ENCODE measurements around the gene SKP1. TPM values are rescaled to one million over a fixed set of nuclear protein-coding genes. Genes with fewer than 3 reads are reported as not detected.

Gene SKP1
- total RNA-seq, 3 donors from 2014 or later = 241 to 316 (median 281) TPM

DNA sequence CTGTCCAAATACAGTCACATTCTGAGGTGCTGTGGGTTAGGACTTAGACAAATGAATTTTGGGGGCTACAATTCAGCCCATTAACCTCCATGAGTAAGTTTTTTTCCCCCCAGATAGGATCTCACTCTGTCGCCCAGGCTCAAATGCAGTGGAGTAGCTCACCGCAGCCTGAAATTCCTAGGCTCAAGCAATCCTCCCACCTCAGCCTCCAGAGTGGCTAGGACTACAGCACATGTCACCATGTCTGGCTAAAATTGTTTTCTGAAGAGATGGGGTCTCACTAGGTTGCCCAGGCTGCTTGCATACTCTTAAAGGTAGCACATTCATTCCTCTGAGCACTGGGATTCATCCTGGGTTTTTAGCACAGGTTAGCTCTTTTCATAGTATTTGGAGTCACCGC, 26.9 kb upstream of the SKP1 start:
- no peaks in the 10 kb centered on the region for H3K4me1 ChIP-seq (ENCODE audit: low read depth)
- TF ChIP-seq, protein P1, sequence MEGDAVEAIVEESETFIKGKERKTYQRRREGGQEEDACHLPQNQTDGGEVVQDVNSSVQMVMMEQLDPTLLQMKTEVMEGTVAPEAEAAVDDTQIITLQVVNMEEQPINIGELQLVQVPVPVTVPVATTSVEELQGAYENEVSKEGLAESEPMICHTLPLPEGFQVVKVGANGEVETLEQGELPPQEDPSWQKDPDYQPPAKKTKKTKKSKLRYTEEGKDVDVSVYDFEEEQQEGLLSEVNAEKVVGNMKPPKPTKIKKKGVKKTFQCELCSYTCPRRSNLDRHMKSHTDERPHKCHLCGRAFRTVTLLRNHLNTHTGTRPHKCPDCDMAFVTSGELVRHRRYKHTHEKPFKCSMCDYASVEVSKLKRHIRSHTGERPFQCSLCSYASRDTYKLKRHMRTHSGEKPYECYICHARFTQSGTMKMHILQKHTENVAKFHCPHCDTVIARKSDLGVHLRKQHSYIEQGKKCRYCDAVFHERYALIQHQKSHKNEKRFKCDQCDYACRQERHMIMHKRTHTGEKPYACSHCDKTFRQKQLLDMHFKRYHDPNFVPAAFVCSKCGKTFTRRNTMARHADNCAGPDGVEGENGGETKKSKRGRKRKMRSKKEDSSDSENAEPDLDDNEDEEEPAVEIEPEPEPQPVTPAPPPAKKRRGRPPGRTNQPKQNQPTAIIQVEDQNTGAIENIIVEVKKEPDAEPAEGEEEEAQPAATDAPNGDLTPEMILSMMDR (IDR thresholded peaks at IDR 0.05) = no peak
- no peaks in the 10 kb centered on the region for H3K36me3 ChIP-seq (ENCODE audit: low read depth)
- no peak overlapping the region for H3K4me3 ChIP-seq
- no peak for DNase-seq
- ATAC-seq = no peak
- intact Hi-C loops (cut with DNase I, micrococcal nuclease) = no loop called here
- no peaks in the 10 kb centered on the region for H3K9me3 ChIP-seq

DNA sequence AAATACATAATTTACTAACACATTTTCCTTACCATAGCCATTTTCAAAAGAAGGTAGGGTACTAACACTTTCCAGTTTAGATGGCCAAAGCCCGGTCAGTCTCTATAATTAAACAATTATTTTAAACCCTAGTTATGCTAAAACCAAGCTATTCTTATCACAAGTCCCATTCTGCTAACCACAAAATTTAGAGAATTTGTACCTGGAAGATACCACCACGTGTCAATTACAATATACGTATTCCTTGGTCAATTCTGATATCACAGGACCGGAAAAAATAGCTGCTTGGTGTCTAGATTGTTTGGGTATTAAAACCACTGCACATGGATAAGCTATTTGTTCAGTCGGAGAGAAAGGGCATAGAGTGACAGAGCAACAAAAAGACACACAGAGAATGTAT, 18.9 kb upstream of the SKP1 start:
- TF ChIP-seq, protein P1 (IDR thresholded peaks at IDR 0.05) = no peak
- no peaks in the 10 kb centered on the region for H3K36me3 ChIP-seq (ENCODE audit: low read depth)
- no peaks in the 10 kb centered on the region for H3K9me3 ChIP-seq
- DNase-seq (no peak), ATAC-seq (no peak)
- no peak overlapping the region for H3K4me3 ChIP-seq
- intact Hi-C loops (cut with DNase I, micrococcal nuclease) = no loop called here
- no peaks in the 10 kb centered on the region for H3K4me1 ChIP-seq (ENCODE audit: low read depth)

DNA sequence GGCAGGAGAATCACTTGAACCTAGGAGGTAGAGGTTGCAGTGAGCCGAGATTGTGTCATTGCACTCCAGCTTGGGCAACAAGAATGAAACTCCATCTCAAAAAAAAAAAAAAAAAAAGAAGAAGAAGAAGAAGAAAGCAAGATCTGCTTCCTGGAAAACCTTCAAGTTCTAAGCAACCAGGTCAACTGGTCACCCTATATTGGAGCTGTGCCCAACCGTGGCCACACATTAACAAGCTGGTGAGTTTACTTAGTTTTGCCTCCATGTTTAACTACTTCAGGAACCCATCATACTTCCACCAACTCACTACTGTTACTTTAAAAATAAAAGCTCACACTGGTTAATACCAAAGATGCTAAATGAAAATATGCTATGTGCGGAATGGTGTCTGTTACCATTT, 12.3 kb upstream of the SKP1 start:
- Histone ChIP-seq H3K9me3 (no peaks in the 10 kb centered on the region), H3K36me3 (ENCODE audit: low read depth) (no peaks in the 10 kb centered on the region), H3K4me3 (no peak overlapping the region), H3K4me1 (ENCODE audit: low read depth) (no peaks in the 10 kb centered on the region)
- TF ChIP-seq, protein P1 (IDR thresholded peaks at IDR 0.05) = no peak
- ATAC-seq = no peak
- no peak for DNase-seq
- intact Hi-C loops (cut with DNase I, micrococcal nuclease) = no loop called here

DNA sequence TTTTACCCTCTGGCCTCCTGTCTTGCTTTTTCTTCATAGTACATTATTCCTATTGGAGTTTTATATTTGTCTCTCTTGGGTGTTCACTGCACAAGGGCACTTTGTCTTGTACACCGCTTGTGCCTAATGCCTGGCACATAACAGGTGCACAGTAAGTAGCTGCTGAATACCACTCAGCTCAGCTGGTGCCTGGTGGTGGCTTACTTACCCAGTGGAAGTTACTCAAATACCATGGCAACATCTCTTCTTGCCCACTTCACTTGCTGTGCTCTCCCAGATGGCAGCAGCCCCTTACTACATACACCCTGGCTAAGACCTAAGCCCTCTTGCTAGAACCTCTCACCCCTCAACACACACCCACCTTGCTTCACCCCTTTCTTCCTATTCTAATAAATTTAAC, 11.3 kb upstream of the SKP1 start:
- no peaks in the 10 kb centered on the region for H3K4me1 ChIP-seq (ENCODE audit: low read depth)
- no peak for DNase-seq
- H3K9me3 ChIP-seq = no peaks in the 10 kb centered on the region
- intact Hi-C loops (cut with DNase I, micrococcal nuclease) = no loop called here
- H3K36me3 ChIP-seq (ENCODE audit: low read depth) = no peaks in the 10 kb centered on the region
- TF ChIP-seq, protein P1 (IDR thresholded peaks at IDR 0.05) = no peak
- no peak overlapping the region for H3K4me3 ChIP-seq
- ATAC-seq = no peak

DNA sequence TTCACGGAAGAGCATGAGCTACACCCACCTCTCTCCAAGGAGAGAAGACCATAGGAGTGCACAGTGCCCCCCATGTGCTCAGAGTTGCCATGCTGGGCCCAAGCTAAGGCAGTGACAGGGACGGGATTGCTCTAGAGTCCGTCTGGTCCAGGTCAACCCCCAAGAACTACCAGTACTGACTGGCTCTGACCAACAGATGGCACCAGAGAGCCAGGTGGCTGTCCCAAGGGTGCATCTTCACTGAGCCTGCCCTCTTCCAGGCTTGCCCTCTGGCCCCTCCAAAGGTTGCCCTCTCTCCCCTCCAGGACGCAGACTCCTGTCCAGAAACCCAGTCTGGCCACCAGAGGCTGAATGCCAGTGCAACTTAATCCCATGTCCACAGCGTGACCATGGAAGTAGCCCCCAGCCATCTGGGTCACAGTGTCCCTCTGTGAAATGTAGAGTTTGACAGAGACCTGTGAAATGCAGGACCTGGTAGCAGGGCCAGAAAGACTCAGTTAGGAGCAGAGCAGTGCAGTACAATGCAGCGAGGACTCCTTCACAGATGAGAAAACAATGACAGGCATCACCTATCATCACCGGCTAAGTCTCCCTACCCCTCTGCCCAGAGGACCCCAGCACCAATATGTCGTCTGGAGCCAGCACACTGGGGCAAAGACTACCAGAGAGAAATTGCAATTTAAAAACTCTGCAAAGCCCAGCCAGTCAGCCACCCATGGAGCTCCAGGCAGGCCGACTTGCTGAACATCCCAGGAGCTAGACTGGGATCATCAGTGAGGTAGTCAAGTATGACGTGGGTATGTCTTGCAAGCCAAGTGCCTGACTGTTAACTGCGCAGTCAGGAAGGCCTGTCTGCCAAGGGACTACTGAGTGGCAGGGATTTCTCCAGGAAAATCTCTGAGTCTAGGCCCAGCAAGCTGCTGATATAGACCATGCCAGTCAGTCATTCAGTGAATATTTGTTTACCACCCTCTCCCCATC, 7.7 kb upstream of the SKP1 start:
- Histone ChIP-seq H3K4me3 (no peak overlapping the region), H3K4me1 (ENCODE audit: low read depth) (no peaks in the 10 kb centered on the region), H3K36me3 (ENCODE audit: low read depth) (no peaks in the 10 kb centered on the region), H3K9me3 (no peaks in the 10 kb centered on the region)
- TF ChIP-seq, protein P1 (IDR thresholded peaks at IDR 0.05) = peak; percentile 84
- ATAC-seq = peak; percentile 96
- intact Hi-C loops (cut with DNase I, micrococcal nuclease) = loop anchor here (2.0 kb wide), 1 partner anchor 104 kb away; no protein-coding TSS in a partner anchor
- DNase-seq = peak; percentile 64 to 83 (median 76)

Measured in mucosa of descending colon (tissue), 3 donors.